ENCODE measurements around the gene MMP24OS.
"Not testable (repeated sequence)": the region's sequence is repeated elsewhere in the genome, so short reads cannot be mapped to it uniquely, and the experiment has no call there.

Gene MMP24OS

GRCh38 chr20:35277531-35278395 is at the start of gene MMP24OS:
TSS of gene MMP24OS (minus strand) at chr20:35278122. CDS start at chr20:35277929, 193 bp downstream.
- peak; percentile 88 for DNase-seq

DNA sequence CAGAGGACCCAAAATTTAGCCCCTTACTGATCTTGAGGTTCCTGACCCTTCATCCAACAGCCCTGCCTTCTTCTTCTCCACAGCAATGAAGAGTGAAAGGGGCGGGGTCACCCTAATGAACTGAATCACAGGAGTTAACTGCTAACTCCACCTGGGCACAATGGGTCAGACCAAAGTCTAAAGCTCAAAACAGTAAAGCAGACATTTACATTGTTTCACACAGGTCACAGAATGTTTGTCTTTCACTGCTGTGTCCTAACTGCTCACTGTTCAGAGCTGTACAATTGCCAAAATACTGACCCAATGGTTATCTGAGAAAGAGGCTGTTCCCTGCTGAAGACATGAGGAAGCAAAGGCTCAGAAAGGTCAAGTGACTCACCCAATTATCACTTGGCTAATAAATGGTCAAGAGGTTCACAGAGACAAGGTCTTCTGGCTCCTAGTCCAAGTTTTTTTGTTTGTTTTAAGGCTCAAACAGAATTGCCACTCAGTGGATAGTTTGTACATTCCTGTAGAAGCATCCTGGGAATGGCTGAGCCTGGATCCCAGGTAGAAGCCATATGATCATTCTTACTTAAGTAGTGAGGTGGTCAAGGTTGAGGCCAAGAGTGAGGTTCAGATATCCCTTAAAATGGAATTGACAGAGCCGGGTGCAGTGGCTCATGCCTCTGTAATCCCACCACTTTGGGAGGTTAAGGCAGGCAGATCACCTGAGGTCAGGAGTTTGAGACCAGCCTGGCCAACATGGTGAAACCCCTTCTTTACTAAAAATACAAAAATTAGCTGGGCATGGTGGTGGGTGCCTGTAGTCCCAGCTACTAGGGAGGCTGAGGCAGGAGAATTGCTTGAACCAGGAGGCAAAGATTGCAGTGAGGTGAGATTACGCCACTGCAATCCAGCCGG is 49.4 kb upstream of the MMP24OS start:
- no peak for DNase-seq

GRCh38 chr20:35326740-35327073 is 48.8 kb upstream of the MMP24OS start:
- no peak for DNase-seq

- DNase-seq = no peak
These were observed 48.3 kb upstream of the MMP24OS start for GRCh38 chr20:35326021-35326739.

DNA sequence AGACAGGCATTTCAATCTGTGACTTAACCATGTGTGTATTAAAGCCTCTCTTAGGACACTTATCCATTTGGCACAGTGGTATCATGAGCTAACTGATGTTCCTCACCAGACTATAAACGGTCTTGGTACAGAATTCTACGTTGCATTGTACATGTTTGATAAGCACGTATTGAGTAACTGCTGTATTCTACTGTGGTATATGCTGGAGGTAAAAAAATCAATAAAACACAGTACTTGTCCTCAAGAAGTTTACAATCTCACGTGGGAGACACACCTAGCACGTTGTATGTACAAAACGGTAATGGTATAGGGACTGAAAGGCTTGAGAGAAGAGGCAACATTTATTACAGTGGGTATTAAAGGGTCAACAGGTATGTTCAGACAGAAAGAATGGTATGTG is 47.5 kb upstream of the MMP24OS start:
- no peak for DNase-seq

GRCh38 chr20:35320396-35321126 is 42.6 kb upstream of the MMP24OS start:
- no peak for DNase-seq

GRCh38 chr20:35319871-35320197 is 41.9 kb upstream of the MMP24OS start:
- no peak for DNase-seq

- no peak for DNase-seq
These were observed 41.4 kb upstream of the MMP24OS start for GRCh38 chr20:35319192-35319870.

DNA sequence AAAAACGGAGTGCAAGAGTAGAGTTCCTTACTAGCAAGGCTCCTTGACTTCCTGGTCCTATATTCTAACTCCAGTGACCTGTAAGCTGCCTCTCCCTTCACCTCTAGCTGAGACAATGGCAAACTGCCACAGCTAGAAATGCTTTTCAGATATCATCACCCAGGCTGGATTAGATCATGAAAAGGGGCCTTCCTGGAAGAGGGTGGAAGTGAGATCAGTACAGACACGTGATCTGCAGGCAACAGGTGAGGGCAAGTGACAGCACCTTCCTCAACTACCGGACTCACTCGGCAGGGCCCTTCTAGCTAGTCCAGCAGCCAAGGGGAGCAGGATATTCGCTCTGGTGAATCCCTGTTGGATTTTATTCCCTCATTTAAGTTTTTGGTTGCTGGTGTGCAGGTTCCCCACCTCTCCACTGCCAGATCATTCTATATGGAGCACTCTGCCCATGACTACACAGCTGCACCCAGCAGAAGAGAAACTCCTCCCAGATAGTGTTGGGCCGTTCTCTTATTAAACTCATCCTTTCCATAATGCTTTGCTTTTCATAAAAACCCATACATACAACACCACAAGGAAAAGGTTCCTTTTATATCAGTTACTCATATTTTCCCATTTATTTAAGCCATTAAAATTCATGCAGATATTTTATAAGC is 40.7 kb upstream of the MMP24OS start:
- no peak for DNase-seq

DNA sequence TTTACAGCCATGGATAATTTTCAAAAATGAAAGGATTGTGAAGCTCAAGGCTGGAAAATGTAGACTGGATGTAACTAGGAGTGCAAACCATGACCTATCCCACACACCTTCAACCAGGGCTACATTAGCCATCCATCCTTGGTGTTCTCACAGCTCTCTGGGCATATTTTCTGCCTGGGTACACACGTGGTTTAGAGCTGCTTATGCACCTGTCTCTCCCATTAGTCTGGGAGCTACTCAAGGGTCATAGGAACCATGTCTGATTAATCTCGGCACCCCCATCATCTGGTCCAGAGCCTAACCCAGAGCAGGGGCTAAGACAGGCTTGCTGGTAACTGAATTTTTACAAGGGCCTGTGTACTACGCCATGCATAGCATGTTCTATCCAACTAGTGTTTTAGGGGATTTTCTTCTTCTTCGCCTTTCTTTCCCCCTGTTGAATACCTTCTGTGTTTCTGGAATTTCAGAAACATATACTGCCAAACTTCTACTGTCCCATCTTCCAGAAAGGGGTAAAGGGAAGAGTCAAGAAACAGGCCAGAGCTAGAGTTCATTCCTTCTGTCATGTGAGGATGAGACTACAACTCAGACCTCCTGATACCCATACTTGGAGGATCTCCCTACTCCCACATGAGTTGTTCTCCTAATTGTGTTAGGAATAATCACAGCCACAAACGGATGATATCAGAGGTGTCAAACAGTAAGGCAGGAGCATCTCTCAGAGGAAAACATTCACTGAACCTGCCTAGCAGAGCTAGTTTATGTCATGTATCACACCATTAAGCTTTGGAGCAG is 39.7 kb upstream of the MMP24OS start:
- no peak for DNase-seq

GRCh38 chr20:35316086-35316485 is 38.2 kb upstream of the MMP24OS start:
- no peak for DNase-seq

GRCh38 chr20:35315632-35316020 is 37.7 kb upstream of the MMP24OS start:
- not testable (repeated sequence) for DNase-seq

GRCh38 chr20:35314816-35315631 is 37.1 kb upstream of the MMP24OS start:
- DNase-seq = no peak

GRCh38 chr20:35312318-35312717 is 34.4 kb upstream of the MMP24OS start:
- DNase-seq = no peak

DNA sequence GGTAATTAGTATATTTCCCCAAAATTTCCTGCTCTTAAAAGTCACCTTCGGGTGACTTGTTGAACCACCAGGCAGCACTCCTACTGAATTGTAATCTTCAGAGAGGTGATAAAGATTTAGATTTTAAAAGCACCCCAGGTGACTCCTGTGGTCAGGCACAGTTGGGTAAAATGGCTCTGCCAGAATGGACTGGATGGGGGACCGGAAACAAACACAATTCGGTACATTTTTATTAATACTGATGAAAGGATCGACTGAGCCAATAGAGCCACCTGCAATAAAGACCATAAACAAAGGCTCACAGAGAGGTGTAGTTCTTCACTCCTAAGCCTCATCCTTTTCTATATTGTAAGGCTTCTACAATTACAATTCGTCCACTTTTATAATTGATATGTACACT is 33.9 kb upstream of the MMP24OS start:
- no peak for DNase-seq

DNA sequence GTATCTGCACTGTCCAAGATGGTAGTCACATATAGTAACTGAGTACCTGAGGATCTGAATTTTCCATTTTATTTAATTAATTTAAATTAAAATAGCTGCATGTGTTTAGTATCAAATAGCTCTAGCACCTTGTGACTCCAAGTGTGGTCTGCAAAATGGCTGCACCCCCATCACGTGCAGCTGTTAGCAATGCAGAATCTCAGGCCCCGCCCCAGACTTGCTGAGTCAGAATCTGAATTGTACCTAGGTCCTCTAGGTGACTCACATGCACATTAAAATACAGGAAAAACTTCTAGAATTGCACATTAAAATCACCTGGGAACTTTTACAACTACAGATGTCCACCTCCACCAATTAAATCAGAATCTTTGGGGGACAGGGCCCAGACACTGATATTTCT is 33.5 kb upstream of the MMP24OS start:
- no peak for DNase-seq

GRCh38 chr20:35307666-35308653 is 30.0 kb upstream of the MMP24OS start:
- DNase-seq = no peak

DNA sequence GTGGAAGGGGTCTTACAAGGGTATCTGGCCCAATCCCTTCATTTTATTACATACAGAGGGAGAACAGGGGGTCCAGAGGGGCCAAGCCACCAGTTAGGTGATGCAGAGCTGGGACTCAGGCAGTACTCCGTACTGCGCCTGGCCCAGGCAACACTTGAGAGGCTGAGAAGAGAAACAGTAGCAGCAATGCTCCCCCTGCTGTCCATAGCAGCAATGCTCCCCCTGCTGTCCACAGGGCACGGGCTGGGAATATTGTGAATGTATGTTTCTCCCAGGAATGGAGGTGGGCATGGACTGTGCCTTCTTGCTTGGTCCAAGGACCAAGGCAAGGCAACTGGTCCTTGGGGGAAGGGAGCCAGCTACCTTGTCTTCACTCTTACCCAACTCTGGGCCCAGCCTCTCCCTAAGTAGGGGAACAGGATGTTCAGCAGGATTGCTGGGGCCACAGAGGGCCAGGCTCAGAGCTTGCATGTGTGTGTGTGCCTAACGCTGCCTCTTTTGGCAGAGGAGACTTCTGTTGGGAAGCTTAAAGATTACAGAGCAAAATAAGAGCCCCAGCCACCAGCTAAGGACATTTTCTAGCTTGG is 29.1 kb upstream of the MMP24OS start:
- DNase-seq = no peak

All from right forelimb (tissue), 1 donor.